ENCODE measurements around the gene MTG2.

MTG2 gene

GRCh38 chr20:62137092-62137384 lies 45.8 kb upstream of the MTG2 start:
- TF ChIP-seq CTCF (IDR thresholded peaks at IDR 0.05; ENCODE audit: low read depth, low read length), result no peak
- H3K4me3 ChIP-seq (ENCODE audit: low read depth, low read length), result no peak overlapping the region

DNA sequence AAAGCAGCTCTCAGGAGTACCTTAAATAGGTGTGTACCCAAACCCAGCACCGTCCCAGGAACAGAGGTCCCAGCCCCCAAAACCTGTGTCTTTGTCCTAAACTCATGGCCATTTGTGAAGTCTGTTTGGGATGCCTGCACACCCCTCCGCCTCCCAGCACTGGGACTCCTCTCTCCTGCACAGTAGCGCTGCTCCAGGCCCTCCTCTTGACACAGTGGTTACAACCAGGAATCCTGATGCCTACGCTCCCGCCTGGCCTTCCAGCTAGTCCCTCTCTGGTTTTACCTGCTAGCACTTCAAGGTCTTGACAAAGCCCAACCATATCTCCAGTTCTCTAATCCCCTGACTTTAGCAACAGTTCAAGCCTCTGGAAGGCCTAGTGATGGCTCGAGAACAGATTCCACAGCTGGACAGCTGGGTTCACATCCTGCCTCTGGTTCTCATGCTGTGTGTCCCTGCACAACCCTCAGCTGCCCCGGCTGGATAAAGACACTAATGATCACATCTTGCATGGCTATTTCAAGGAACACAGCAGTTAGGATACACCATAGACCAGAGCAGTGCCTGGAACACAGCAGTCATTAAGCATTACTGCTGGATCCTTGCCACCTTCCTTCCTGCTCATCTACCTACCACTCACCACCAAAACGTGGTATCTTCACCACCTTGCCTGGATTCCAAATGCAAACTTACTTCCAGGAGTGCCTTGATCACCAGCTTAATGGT lies 45.2 kb upstream of the MTG2 start:
- no peak overlapping the region for H3K4me3 ChIP-seq (ENCODE audit: low read depth, low read length)
- no peak for TF ChIP-seq CTCF (IDR thresholded peaks at IDR 0.05; ENCODE audit: low read depth, low read length)

GRCh38 chr20:62138204-62138543 lies 44.7 kb upstream of the MTG2 start:
- H3K4me3 ChIP-seq (ENCODE audit: low read depth, low read length), result no peak overlapping the region
- no peak for TF ChIP-seq CTCF (IDR thresholded peaks at IDR 0.05; ENCODE audit: low read depth, low read length)

DNA sequence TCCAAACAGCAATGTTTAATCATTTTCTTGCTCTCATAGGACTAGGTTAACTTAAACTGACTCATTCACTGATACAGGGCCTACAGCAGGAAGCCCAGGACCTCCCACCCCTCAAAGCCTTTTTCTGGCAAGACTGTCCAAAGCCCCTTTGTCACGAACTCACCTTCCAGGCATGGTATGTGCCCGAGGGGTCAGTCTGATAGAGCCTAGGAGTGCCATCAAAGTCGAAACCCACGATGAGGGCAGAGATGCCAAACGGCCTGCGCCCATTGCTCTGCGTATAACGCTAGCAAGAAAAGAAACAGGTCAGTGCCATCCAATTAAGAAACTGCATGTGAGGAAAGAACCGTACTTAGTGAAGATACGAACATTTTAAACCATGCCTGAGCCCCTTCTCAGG lies 43.9 kb upstream of the MTG2 start:
- no peak overlapping the region for H3K4me3 ChIP-seq (ENCODE audit: low read depth, low read length)
- no peak for TF ChIP-seq CTCF (IDR thresholded peaks at IDR 0.05; ENCODE audit: low read depth, low read length)

- no peak for TF ChIP-seq CTCF (IDR thresholded peaks at IDR 0.05; ENCODE audit: low read depth, low read length)
- no peak overlapping the region for H3K4me3 ChIP-seq (ENCODE audit: low read depth, low read length)
Observed at GRCh38 chr20:62139636-62140035, 43.2 kb upstream of the MTG2 start.

DNA sequence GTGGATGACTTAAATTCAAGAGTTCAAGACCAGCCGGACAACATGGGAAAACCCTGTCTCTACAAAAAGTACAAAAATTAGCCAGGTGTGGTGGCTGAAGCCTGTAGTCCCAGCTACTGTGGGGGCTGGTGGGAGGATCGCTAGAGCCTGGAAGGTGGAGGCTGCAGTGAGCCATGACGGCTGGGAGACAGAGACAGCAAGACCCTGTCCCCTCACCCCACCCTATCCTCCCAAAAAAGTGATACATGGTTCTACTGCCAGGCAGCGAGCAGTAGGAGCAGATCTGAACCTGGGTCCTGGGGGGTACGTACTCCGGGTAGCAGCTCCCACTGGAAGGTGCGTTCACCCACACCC lies 41.8 kb upstream of the MTG2 start:
- H3K4me3 ChIP-seq (ENCODE audit: low read depth, low read length), result peak overlapping the region; percentile 80; the same call in 1 of the 2 replicates
- no peak for TF ChIP-seq CTCF (IDR thresholded peaks at IDR 0.05; ENCODE audit: low read depth, low read length)

DNA sequence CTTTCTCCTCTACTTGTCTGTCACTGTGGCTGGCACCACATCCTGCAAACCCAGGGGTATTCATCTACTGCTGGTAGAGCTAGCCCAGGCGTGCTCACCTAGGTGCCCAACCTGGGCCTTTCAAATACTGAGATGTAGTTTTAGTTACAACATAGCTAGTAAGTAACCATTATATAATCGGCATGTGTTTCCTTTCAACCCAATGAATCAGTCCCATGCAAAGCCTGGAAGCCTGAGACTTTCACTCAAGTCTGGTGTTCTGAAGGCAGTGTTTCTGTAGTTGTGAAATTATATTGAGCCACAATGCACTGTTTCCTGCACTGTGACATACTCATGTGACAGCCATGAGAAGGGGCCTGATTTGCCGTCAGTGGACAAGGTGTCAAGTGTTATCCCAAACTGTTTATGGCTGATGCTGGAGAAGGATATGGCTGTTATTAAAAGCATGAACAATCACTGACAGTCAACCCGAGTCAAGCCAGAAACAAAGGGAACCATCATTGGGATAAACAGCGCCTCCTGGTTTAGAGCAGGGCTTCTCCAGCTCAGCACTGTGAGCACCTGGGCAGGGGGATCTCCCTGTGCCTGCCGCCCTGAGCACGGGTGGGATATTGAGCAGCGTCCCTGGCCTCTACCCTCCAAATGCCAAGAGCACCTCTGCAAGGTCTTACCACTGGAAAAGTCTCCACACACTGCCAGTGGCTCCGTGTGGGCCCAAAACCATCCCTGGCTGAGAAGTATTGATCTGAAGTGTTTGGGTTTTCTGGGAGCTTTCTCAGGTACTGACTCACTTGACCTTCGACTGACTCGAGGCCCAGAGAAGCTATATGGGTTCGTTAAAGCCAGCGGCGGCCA lies 41.2 kb upstream of the MTG2 start:
- peak overlapping the region; percentile 80 for H3K4me3 ChIP-seq (ENCODE audit: low read depth, low read length)
- TF ChIP-seq CTCF (IDR thresholded peaks at IDR 0.05; ENCODE audit: low read depth, low read length), result peak; percentile 39
